ENCODE data around the gene MEAK7.

MEAK7 gene

DNA sequence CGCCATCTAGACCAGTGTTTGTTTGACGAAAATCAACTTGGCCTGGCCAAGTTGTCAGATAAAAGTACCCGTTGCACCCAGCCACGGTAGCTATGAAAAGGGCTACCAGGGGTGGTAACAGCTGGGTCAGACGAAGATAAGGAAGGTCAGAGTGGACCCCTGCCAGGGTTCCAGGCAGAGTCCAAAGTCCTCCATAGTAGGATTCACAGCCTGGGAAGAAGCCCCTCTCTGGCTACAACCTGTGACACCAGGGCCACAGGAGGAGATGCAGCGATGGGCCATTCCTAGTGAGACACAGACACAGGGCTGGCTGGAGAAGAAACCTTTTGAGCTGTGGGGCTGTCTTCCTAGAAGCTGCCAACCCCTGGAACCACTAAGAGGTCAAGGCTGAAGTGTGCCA, 39.3 kb downstream of the MEAK7 start:
- no peak for DNase-seq (ENCODE audit: low spot score)

DNA sequence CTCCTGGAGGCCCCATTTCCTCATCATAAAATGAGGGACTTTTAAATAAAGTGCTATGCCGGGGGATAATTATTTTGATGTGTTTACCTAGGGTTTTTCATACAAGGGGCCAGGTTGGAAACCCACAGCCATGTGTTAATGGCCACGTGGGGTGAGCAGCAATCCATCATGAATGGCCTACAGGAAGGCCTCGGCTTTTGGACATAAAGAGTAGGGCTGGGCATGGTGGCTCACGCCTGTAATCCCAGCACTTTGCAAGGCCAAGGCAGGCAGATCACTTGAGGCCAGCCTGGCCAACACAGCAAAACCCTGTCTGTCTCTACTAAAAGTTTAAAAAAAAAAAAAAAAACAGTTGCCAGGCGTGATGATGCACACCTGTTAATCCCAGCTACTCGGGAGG, 40.3 kb downstream of the MEAK7 start:
- no peak for DNase-seq (ENCODE audit: low spot score)

DNA sequence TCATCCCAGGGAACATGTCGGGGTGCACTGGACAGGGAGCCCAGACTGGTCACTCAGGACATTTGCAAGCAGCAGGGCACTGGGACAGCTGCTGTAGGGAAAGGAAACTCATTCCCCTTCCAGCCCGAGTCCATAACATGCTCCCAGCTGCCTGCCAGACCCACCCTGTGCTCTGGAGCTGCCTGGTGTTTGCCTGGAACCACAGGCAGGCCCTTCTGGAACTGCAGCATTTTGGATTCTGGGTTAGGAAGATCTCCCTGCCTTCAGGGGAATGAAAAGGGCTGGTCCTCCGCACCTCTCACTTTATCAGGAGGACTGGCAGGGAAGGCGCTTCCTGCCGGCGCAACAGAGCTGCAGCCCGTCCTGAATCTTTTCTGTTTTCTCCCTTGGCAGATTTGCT, 41.2 kb downstream of the MEAK7 start:
- DNase-seq (ENCODE audit: low spot score) = no peak

GRCh38 chr16:84462296-84463210, 41.9 kb downstream of the MEAK7 start:
- no peak for DNase-seq (ENCODE audit: low spot score)

GRCh38 chr16:84461413-84462295, 42.8 kb downstream of the MEAK7 start:
- DNase-seq (ENCODE audit: low spot score) = no peak

DNA sequence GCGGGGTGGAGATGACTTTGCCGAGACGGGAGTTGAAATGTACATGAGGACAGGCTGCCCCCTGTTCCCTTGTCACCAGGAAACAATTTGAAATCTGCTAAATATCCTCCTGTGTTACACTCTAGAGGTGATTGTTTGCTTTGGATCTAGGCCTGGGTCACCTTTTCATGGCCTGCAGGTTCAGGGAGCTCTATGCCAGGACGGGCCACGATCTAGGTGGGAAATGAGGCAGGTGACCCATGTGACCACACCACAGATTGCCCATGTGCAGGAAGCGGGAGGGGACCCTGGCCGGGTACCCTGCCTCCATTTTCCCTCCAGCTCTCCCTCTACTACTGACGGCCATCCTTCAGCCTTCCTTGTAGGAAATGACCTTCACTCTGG, 43.4 kb downstream of the MEAK7 start:
- DNase-seq (ENCODE audit: low spot score) = no peak

DNA sequence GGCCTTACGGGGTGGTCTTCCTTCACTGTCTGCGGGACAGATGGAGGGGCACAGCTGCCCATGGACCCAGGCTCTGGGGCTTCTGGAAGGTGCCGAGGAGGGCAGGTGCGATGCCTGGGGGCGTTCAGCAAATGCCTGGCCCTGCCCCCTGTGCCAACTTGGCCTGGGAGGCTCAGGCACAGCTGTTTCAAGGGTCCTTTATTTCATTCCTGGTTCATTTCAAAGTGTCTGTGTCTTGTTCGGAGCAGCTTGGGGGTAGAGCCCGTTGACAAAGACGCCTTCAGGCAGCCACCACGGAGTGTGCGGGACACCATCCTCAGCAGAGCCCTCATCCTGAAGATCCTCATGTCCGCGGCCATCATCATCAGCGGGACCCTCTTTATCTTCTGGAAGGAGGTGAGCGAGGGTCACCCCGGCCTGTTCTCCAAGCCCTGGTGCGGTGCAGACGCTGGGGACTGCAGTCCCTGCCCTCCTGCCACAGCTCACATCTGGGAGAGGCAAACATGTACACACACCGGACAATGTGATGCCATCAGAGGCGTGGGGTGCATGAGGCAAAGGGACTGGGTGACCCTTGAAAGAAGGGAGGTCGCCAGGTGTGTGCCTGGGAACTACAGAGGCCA, 43.9 kb downstream of the MEAK7 start:
- no peak for DNase-seq (ENCODE audit: low spot score)

DNA sequence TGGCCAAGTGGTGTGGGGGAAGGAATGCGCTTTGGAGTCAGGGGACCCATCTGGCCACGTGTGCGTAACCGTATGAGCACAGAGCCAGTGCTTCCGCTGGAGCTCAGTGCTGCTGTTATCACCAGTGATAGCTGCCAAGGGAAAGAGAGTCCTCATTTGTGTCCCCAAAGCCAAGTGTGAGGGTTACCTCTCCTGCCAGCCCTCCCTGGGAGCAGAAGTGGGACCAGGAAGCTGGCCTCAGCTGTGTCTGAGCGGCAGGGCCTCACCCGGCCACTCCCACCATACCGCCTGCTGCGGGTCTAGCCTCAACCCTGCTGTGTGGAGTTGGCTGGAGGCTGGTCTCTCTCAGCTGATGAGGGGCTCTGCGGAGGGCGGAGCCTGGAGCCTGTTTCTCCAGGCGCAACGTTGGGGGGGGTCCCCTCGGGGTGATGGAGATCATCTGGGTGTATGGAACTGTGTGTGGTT, 44.5 kb downstream of the MEAK7 start:
- no peak for DNase-seq (ENCODE audit: low spot score)

- DNase-seq (ENCODE audit: low spot score) = no peak
Observed at GRCh38 chr16:84459533-84459894, 44.9 kb downstream of the MEAK7 start.

DNA sequence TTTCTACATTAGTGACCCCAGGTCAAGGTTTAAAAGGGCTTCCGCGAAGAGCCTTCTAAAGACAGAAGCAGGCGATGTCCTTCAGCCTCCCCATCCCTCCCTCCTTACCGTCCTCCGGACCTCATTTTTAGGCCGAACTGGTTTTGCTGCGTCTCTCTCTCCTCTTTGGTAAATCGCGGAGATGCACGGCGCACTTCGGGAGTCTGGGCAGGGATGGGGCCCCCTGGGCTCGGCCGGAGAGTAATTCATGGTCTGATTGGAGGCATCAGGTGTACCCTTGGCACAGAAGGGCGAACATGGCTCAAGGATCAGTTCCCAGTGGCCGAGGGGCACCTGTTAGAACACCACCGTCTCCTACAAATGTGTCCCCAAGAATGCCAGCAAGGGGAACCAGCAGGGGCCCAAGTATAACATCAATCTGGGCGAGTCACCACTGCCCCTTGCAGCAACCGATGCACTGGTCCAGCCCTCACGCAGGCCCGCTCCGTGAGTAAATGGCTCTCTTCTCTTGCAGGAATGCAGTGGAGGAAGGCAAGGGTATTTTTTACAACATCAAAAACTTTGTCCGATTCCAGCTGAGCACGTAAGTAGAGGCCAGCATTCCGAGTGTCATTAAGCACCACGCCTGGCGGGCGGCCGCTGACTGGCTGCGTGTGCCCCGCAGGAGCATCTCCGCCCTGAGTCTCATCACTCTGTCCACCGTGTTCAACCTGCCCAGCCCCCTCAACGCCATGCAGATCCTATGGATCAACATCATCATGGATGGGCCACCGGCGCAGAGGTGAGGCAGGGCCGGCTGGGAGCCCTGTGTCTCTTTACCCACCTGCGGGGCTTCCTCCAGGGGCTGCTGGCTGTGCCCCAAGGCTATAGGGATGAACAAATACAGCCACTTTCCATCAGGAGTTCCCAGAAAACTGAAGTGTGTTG, 45.6 kb downstream of the MEAK7 start:
- DNase-seq (ENCODE audit: low spot score) = no peak

DNA sequence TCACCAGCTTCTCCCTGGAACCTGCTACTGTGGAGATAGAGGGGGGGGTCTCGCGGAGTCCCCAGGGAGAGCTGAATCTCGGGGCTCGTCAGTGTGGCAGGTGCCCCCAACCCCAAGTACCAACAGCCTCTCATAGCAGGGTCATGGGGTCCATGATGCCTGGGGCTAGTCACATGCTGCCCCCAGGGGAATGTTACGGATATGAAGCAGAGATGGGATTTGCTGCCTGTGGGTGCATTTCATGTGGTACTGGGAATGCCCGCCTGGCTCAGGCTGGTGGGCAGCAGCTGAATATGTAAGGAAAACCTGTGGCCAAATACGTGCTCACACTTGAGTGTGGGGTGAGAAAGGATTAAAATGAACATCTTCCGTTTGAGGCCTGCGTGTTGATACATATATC, 49.4 kb downstream of the MEAK7 start:
- no peak for DNase-seq (ENCODE audit: low spot score)
